SK-N-SH treated with all-trans-retinoic acid at 6 μM for 48 hours (cell line): ENCODE results near the gene ITIH1.

ENCODE experiments used
- ATAC-seq: fragments of 200-7000 bp; cut with Tn5 transposase; 3 replicates; pipeline ENCODE4 v1.9.1; 2020; ENCODE audit warnings: mild to moderate bottlenecking, moderate library complexity
- ARNTL ChIP-seq: fragments of 450-650 bp; formaldehyde crosslinking; IDR thresholded peaks from 2 replicates; pipeline ENCODE4 v1.5.0; 2020; ENCODE audit warnings: low read depth, mild to moderate bottlenecking, moderate library complexity, borderline replicate concordance
- BACH2 ChIP-seq: fragments of 250-450 bp; sonication (Bioruptor Pico); IDR thresholded peaks from 2 replicates; pipeline ENCODE4 v1.9.0; 2021; ENCODE audit warnings: mild to moderate bottlenecking, borderline replicate concordance
- ESRRG ChIP-seq: fragments of 250-450 bp; sonication (Bioruptor Pico); IDR thresholded peaks from 2 replicates; pipeline ENCODE4 v1.6.1; 2021; ENCODE audit warnings: mild to moderate bottlenecking
- GLIS3 ChIP-seq: fragments of 250-450 bp; sonication (Bioruptor Pico); IDR thresholded peaks from 2 replicates; pipeline ENCODE4 v1.5.0; 2020; ENCODE audit warnings: mild to moderate bottlenecking, moderate library complexity
- ISL1 ChIP-seq: fragments of 250-450 bp; sonication (Bioruptor Pico); IDR thresholded peaks from 2 replicates; pipeline ENCODE4 v2.1.2; 2022; ENCODE audit warnings: mild to moderate bottlenecking, moderate library complexity
- OSR1 ChIP-seq: fragments of 250-450 bp; sonication (Bioruptor Pico); IDR thresholded peaks from 2 replicates; pipeline ENCODE4 v1.8.0; 2022; ENCODE audit warnings: moderate library complexity, mild to moderate bottlenecking, inconsistent platforms
- PPARA ChIP-seq: fragments of 250-450 bp; sonication (Bioruptor Pico); IDR thresholded peaks from 2 replicates; pipeline ENCODE4 v1.5.0; 2020; ENCODE audit warnings: mild to moderate bottlenecking, borderline replicate concordance
- RARB ChIP-seq: fragments of 250-450 bp; sonication (Bioruptor Pico); IDR thresholded peaks from 2 replicates; pipeline ENCODE4 v1.8.0; 2021; ENCODE audit warnings: mild to moderate bottlenecking, moderate library complexity
- SNAI2 ChIP-seq: fragments of 250-450 bp; sonication (Bioruptor Pico); IDR thresholded peaks from 2 replicates; pipeline ENCODE4 v1.5.0; 2020; ENCODE audit warnings: mild to moderate bottlenecking, moderate library complexity
- TOX ChIP-seq: fragments of 250-450 bp; sonication (Bioruptor Pico); IDR thresholded peaks from 2 replicates; pipeline ENCODE4 v1.8.0; 2021; ENCODE audit warnings: mild to moderate bottlenecking, moderate library complexity, borderline replicate concordance
- ZC3H10 ChIP-seq: fragments of 250-450 bp; sonication (Bioruptor Pico); IDR thresholded peaks from 2 replicates; pipeline ENCODE4 v1.5.1; 2021; ENCODE audit warnings: mild to moderate bottlenecking, moderate library complexity
- ZFP3 ChIP-seq: fragments of 250-450 bp; sonication (Bioruptor Pico); IDR thresholded peaks from 2 replicates; pipeline ENCODE4 v1.5.0; 2020; ENCODE audit warnings: mild to moderate bottlenecking, moderate library complexity
- ZFP30 ChIP-seq: fragments of 450-650 bp; formaldehyde crosslinking; IDR thresholded peaks from 2 replicates; pipeline ENCODE4 v1.5.0; 2022; ENCODE audit warnings: mild to moderate bottlenecking, moderate library complexity
- ZNF565 ChIP-seq: fragments of 450-650 bp; formaldehyde crosslinking; conservative IDR thresholded peaks from 2 replicates; pipeline ENCODE4 v1.5.0; 2020; ENCODE audit warnings: low read depth, mild to moderate bottlenecking, moderate library complexity
- ZNF70 ChIP-seq: fragments of 450-650 bp; formaldehyde crosslinking; IDR thresholded peaks from 2 replicates; pipeline ENCODE4 v1.5.0; 2020; ENCODE audit warnings: mild to moderate bottlenecking, moderate library complexity
- TF ChIP-seq, protein P1 (sequence below): fragments of 250-450 bp; sonication (Bioruptor Pico); IDR thresholded peaks from 2 replicates; pipeline ENCODE4 v1.8.0; 2021; ENCODE audit warnings: low read depth, mild to moderate bottlenecking, moderate library complexity, borderline replicate concordance
- TF ChIP-seq, protein P2 (sequence below): fragments of 250-450 bp; sonication (Bioruptor Pico); IDR thresholded peaks from 2 replicates; pipeline ENCODE4 v1.5.1; 2021; ENCODE audit warnings: mild to moderate bottlenecking, moderate library complexity
- TF ChIP-seq, protein P3 (sequence below): fragments of 250-450 bp; sonication (Bioruptor Pico); IDR thresholded peaks from 2 replicates; pipeline ENCODE4 v1.8.0; 2020; ENCODE audit warnings: mild to moderate bottlenecking, moderate library complexity, borderline replicate concordance
- TF ChIP-seq, protein P4 (sequence below): fragments of 250-450 bp; sonication (Bioruptor Pico); IDR thresholded peaks from 2 replicates; pipeline ENCODE4 v1.5.1; 2020; ENCODE audit warnings: low read depth, mild to moderate bottlenecking, moderate library complexity

The ITIH1 gene

DNA sequence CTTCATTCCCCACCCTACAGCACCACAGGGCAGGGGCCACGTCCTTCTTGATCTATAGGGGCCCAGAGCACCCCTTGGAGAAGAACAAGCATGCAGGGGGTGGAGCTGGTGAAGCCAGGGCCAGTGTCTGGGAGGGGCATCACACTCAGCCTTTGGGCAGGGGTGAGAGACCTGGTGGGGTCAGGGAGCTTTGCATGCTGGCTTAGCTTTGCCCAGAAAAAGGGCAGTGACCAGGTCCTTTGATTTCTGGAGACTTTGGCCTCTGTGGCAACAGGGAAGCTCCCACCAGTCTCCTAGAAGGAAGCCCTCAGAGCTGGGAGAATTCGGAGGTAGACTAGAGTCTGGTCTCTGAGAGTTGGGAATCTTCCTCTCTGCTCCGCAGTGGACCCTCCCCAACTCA, 52.1 kb downstream of the ITIH1 start:
- no peak for ATAC-seq

DNA sequence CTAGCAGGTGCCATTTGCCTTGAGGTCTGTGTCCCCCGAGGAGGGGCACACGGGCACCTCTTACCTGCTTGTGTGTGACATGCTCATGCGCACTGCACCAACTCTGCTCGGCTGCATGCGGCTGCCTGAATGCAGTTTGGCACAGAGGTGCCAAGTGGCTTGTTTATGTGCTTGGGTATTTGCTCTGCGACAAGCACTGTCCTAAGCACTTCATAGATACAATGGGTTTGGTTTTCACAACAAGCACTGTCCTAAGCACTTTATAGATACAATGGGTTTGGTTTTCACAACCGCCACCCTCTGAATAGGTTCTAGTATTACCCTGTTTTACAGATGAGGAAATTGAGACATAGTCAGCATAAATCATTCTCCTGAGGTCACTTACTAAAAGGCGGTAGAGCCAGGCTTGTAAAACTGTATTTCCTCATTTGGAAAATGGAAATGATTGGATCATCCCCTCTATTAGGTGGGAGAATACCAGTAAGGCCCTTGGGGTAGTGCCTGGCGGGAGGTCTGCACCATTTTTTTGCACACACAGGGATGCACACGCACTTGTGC, 52.6 kb downstream of the ITIH1 start:
- ATAC-seq = no peak
- no peak for TF ChIP-seq ZNF70 (CRISPR knock-in tag)

More for the DNA sequence above, 52.1 kb downstream of the ITIH1 start:
- TF ChIP-seq, protein P1, sequence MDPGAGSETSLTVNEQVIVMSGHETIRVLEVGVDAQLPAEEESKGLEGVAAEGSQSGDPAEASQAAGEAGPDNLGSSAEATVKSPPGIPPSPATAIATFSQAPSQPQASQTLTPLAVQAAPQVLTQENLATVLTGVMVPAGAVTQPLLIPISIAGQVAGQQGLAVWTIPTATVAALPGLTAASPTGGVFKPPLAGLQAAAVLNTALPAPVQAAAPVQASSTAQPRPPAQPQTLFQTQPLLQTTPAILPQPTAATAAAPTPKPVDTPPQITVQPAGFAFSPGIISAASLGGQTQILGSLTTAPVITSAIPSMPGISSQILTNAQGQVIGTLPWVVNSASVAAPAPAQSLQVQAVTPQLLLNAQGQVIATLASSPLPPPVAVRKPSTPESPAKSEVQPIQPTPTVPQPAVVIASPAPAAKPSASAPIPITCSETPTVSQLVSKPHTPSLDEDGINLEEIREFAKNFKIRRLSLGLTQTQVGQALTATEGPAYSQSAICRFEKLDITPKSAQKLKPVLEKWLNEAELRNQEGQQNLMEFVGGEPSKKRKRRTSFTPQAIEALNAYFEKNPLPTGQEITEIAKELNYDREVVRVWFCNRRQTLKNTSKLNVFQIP (CRISPR knock-in tag) = no peak
- TF ChIP-seq RARB (CRISPR knock-in tag) (no peak), ARNTL (CRISPR knock-in tag) (no peak), ESRRG (CRISPR knock-in tag) (no peak), BACH2 (CRISPR knock-in tag) (no peak), ZFP3 (no peak), TOX (CRISPR knock-in tag) (no peak), SNAI2 (no peak), PPARA (CRISPR knock-in tag) (no peak), OSR1 (CRISPR knock-in tag) (no peak), ISL1 (CRISPR knock-in tag) (no peak), GLIS3 (CRISPR knock-in tag) (no peak), ZC3H10 (CRISPR knock-in tag) (no peak)
- TF ChIP-seq, protein P2, sequence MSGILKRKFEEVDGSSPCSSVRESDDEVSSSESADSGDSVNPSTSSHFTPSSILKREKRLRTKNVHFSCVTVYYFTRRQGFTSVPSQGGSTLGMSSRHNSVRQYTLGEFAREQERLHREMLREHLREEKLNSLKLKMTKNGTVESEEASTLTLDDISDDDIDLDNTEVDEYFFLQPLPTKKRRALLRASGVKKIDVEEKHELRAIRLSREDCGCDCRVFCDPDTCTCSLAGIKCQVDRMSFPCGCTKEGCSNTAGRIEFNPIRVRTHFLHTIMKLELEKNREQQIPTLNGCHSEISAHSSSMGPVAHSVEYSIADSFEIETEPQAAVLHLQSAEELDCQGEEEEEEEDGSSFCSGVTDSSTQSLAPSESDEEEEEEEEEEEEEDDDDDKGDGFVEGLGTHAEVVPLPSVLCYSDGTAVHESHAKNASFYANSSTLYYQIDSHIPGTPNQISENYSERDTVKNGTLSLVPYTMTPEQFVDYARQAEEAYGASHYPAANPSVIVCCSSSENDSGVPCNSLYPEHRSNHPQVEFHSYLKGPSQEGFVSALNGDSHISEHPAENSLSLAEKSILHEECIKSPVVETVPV (CRISPR knock-in tag) = no peak
- TF ChIP-seq, protein P3, sequence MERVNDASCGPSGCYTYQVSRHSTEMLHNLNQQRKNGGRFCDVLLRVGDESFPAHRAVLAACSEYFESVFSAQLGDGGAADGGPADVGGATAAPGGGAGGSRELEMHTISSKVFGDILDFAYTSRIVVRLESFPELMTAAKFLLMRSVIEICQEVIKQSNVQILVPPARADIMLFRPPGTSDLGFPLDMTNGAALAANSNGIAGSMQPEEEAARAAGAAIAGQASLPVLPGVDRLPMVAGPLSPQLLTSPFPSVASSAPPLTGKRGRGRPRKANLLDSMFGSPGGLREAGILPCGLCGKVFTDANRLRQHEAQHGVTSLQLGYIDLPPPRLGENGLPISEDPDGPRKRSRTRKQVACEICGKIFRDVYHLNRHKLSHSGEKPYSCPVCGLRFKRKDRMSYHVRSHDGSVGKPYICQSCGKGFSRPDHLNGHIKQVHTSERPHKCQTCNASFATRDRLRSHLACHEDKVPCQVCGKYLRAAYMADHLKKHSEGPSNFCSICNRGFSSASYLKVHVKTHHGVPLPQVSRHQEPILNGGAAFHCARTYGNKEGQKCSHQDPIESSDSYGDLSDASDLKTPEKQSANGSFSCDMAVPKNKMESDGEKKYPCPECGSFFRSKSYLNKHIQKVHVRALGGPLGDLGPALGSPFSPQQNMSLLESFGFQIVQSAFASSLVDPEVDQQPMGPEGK (CRISPR knock-in tag) = no peak

DNA sequence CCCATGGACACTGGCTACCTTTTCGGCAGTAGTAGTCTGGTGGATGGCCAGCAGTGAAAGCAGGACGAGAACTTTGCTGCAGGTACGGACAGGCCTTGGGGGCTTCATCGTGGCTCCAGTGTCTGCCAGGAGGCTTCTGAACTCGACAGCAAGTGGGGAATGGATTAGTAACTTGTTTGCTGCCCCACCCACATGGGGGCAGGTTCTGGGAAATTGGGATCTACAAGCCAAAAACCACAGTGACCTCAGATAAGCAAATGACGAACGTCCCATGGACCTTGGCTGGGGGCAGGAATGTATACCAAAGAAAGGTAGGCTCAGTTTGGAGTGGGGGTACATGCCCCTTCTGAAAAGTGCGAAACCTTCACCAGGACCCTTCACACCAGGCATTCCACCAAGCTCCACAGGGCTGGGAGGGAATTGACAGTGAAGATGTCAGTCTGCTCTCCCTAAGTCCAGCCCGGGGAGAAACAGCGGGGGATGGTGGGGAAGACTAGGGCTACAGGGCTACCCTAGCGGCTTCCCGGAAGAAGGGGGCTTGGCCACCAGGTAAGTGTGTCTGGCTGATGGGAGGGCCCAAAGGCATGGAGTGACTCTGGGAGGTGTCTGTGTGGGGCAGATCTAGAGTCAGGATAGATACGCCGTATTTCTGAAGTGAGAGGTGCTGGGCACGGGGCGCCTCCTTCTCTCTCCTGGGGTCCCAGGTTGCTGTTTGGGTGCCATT, 53.3 kb downstream of the ITIH1 start, which contains the start of gene ITIH4:
Gene ITIH4 (minus strand): TSS at position 138 of the 724 bp plus-strand sequence. CDS start 30 bp downstream, at position 108.
- no peak for ATAC-seq
- TF ChIP-seq RARB (CRISPR knock-in tag) (no peak), ZNF565 (CRISPR knock-in tag) (no peak), PPARA (CRISPR knock-in tag) (no peak), SNAI2 (no peak), ARNTL (CRISPR knock-in tag) (no peak), ZC3H10 (CRISPR knock-in tag) (no peak), ESRRG (CRISPR knock-in tag) (no peak), ZFP30 (no peak), ZFP3 (no peak)
- TF ChIP-seq, protein P3 (CRISPR knock-in tag) = no peak
- TF ChIP-seq, protein P4, sequence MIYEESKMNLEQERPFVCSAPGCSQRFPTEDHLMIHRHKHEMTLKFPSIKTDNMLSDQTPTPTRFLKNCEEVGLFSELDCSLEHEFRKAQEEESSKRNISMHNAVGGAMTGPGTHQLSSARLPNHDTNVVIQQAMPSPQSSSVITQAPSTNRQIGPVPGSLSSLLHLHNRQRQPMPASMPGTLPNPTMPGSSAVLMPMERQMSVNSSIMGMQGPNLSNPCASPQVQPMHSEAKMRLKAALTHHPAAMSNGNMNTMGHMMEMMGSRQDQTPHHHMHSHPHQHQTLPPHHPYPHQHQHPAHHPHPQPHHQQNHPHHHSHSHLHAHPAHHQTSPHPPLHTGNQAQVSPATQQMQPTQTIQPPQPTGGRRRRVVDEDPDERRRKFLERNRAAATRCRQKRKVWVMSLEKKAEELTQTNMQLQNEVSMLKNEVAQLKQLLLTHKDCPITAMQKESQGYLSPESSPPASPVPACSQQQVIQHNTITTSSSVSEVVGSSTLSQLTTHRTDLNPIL (CRISPR knock-in tag) = no peak
